Panc1 (cell line): ENCODE data around the gene PER3. TPM values are rescaled to one million over a fixed set of nuclear protein-coding genes. Genes with fewer than 3 reads are reported as not detected.
A peak's percentile ranks its signal among the peaks of the same experiment; 100 is the strongest.

Experiments used
- ATAC-seq: fragments of 200-7000 bp; cut with Tn5 transposase; 2 replicates; pipeline ENCODE4 v1.9.1; 2020; ENCODE audit warnings: mild to moderate bottlenecking, moderate library complexity
- BruUV-seq: library from RNA; stranded (reverse); fragments of 400-500 nt; replicated peaks from 2 replicates; lab custom pipeline; 2021; lab: Mats Ljungman, UMichigan
- CTCF ChIA-PET: fragments of 300-600 bp; sonication (Branson Sonifier 250); formaldehyde crosslinking; loops from one replicate; lab custom pipeline; 2022; ENCODE audit warnings: antibody characterized with exemption; lab: Charles Lee
- POLR2A ChIA-PET: fragments of 300-600 bp; sonication (Branson Sonifier 250); formaldehyde crosslinking; loops from one replicate; lab custom pipeline; 2022; ENCODE audit warnings: antibody characterized with exemption; lab: Charles Lee
- DNase-seq: peaks from one replicate; pipeline ENCODE4 v3.0.0-alpha.2; 2010; ENCODE audit warnings: low read depth, low spot score
- H3K27ac ChIP-seq: 2 replicates; pipeline ENCODE4 v1.5.1; 2011; ENCODE audit warnings: mild to moderate bottlenecking, low read length, inconsistent platforms
- H3K27me3 ChIP-seq: fragments of 200-500 bp; sonication (Bioruptor generic); 2 replicates; pipeline ENCODE4 v1.6.0; 2014; ENCODE audit warnings: low read length, inconsistent platforms; ENCODE audit not compliant: control insufficient read depth, insufficient read depth
- H3K36me3 ChIP-seq: fragments of 200-500 bp; sonication (Bioruptor generic); 2 replicates; pipeline ENCODE4 v1.5.1; 2014; ENCODE audit warnings: inconsistent platforms, mild to moderate bottlenecking, low read length, moderate library complexity; ENCODE audit not compliant: control insufficient read depth, insufficient read depth
- H3K4me1 ChIP-seq: 2 replicates; pipeline ENCODE4 v1.5.1; 2011; ENCODE audit warnings: inconsistent platforms, mild to moderate bottlenecking, low read length, moderate library complexity; ENCODE audit not compliant: control insufficient read depth, insufficient read depth
- H3K4me3 ChIP-seq, 2 experiments: 2 replicates each; pipeline ENCODE4 v1.5.1; 2011 to 2012; ENCODE audit warnings: low read depth in 2 of 2, low read length in 2 of 2, mild to moderate bottlenecking in 2 of 2, inconsistent platforms in 1 of 2, moderate library complexity in 1 of 2
- H3K9me3 ChIP-seq: fragments of 200-500 bp; sonication (Bioruptor generic); 2 replicates; pipeline ENCODE4 v1.5.1; 2014; ENCODE audit warnings: low read depth, mild to moderate bottlenecking, inconsistent platforms, low read length, moderate library complexity; ENCODE audit not compliant: control insufficient read depth, insufficient read depth
- CTCF ChIP-seq: fragments of 450-650 bp; IDR thresholded peaks from 2 replicates; pipeline ENCODE4 v1.5.1; 2017; ENCODE audit warnings: mild to moderate bottlenecking
- POLR2AphosphoS5 ChIP-seq: IDR thresholded peaks from 2 replicates; pipeline ENCODE4 v1.6.1; 2012; ENCODE audit warnings: mild to moderate bottlenecking, low read depth, low read length, moderate library complexity
- REST ChIP-seq, 2 experiments: IDR thresholded peaks; 2 replicates each; pipeline ENCODE4 v1.6.1; 2011 to 2012; ENCODE audit warnings: low read depth in 2 of 2, control low read depth in 1 of 2, low read length in 1 of 2, mild to moderate bottlenecking in 1 of 2, moderate library complexity in 1 of 2; ENCODE audit not compliant: insufficient read depth in 1 of 2
- SIN3A ChIP-seq: IDR thresholded peaks from 2 replicates; pipeline ENCODE4 v1.6.1; 2012; ENCODE audit warnings: low read depth, mild to moderate bottlenecking, low read length, moderate library complexity, borderline replicate concordance; ENCODE audit not compliant: insufficient read depth
- TCF7L2 ChIP-seq: IDR thresholded peaks from 2 replicates; pipeline ENCODE4 v1.6.1; 2011; ENCODE audit warnings: mild to moderate bottlenecking, low read depth, low read length, inconsistent platforms
- in situ Hi-C: cut with HindIII; loops from 2 replicates; pipeline ENCODE4 v1.10.0; 2016; ENCODE audit warnings: low sequenced_read_pairs, low pct_unique_long_range_greater_than_20kb
- intact Hi-C: fragments of 100-400 bp; cut with micrococcal nuclease; formaldehyde crosslinking; loops from one replicate; pipeline ENCODE4 v1.10.0; 2022; ENCODE audit not compliant: unreplicated experiment
- total RNA-seq: library from RNA; stranded (reverse); gene quantifications from one replicate; pipeline ENCODE4 v1.2.1, GENCODE V29; 2021; ENCODE audit not compliant: unreplicated experiment

PER3 gene
- total RNA-seq, 1 experiment from 2014 or later = 17.0 TPM

- ATAC-seq (peak; percentile 70; the same call in 1 of the 2 replicates), DNase-seq (no peak)
- intact Hi-C loops (no loop called here), in situ Hi-C loops (no loop called here)
- TF ChIP-seq CTCF (peak; percentile 45), POLR2AphosphoS5 (no peak), REST (IDR thresholded peaks at IDR 0.05; ENCODE audit: insufficient read depth in 1 of 2, low read depth in 2 of 2, low read length in 1 of 2) (no peak)
- H3K27me3 ChIP-seq = no peaks in the 10 kb centered on the region
- H3K9me3 ChIP-seq = no peaks in the 10 kb centered on the region
- ChIA-PET CTCF (interaction anchor here (0.6 to 5.3 kb wide), 3 partner anchors 35 to 88 kb away, joined by 3 to 135 read pairs (median 13); no protein-coding TSS in a partner anchor), POLR2A (interaction anchor here (0.7 kb wide), 1 partner anchor 92 kb away, joined by 7 read pairs; no protein-coding TSS in a partner anchor)
- no TSS peak for BruUV-seq
- H3K4me1 ChIP-seq = peaks cover 3% of the 10 kb centered on the region; the same call in 1 of the 2 replicates
- H3K36me3 ChIP-seq = no peaks in the 10 kb centered on the region
- no peak overlapping the region for H3K27ac ChIP-seq
- no peak overlapping the region for H3K4me3 ChIP-seq
Measured at GRCh38 chr1:7755448-7755847, 28.6 kb upstream of the PER3 start.

GRCh38 chr1:7760245-7760644, 23.8 kb upstream of the PER3 start:
- in situ Hi-C loops = no loop called here
- no peak overlapping the region for H3K4me3 ChIP-seq
- no TSS peak for BruUV-seq
- H3K4me1 ChIP-seq = no peaks in the 10 kb centered on the region
- intact Hi-C loops = no loop called here
- DNase-seq (no peak), ATAC-seq (no peak)
- H3K36me3 ChIP-seq = no peaks in the 10 kb centered on the region
- ChIA-PET POLR2A (no interaction called here), CTCF (interaction anchor here (1.1 kb wide), 1 partner anchor 91 kb away, joined by 5 read pairs; no protein-coding TSS in a partner anchor)
- H3K27me3 ChIP-seq = no peaks in the 10 kb centered on the region
- H3K27ac ChIP-seq = no peak overlapping the region
- H3K9me3 ChIP-seq = no peaks in the 10 kb centered on the region
- TF ChIP-seq CTCF (no peak), TCF7L2 (no peak), POLR2AphosphoS5 (no peak), SIN3A (no peak), REST (IDR thresholded peaks at IDR 0.05; ENCODE audit: insufficient read depth in 1 of 2, low read depth in 2 of 2, low read length in 1 of 2) (no peak)
